Measurements from ENCODE around the gene FRAT1.

FRAT1 gene

DNA sequence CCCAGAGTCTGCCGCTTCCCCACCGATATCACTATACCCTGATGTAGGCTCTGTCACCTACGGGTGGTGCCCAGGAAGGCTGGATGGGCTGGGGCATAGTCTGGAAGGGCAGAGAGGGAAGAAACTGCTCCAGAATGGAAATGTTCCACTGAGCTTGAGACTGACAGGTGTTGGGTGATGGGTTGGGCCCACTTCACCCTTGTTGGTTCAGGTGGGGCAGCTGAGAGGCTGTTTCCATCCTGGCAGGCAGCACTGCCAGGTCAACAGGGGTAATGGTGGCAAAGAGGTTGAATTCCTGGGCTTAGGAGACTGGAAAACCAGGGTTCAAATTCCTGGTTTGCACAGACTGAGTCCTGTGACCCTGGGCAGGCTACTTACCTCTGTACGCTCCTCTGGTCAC lies 44.0 kb downstream of the FRAT1 start:
- Histone ChIP-seq H3K9me2 (replicated peaks; ENCODE audit: control insufficient read depth, low read length) (no peaks in the 10 kb centered on the region), H4K20me1 (ENCODE audit: control insufficient read depth, insufficient read depth, low read depth, low read length) (0 out of 2 replicates have a peak, but pooled peaks cover 5% of the 10 kb centered on the region), H3K27me3 (ENCODE audit: control insufficient read depth, low read length) (no peaks in the 10 kb centered on the region), H3K79me2 (ENCODE audit: control insufficient read depth, low read length) (no peaks in the 10 kb centered on the region), H3K4me3 (ENCODE audit: low read length) (no peak overlapping the region), H3K4me2 (ENCODE audit: low read length) (no peak overlapping the region), H3F3A (ENCODE audit: control insufficient read depth, insufficient read depth) (peaks cover 8% of the 10 kb centered on the region), H3K9me3 (ENCODE audit: control insufficient read depth, insufficient read depth, low read length) (no peaks in the 10 kb centered on the region), H3K4me1 (ENCODE audit: control insufficient read depth, low read length) (peaks cover 26% of the 10 kb centered on the region), H3K36me3 (ENCODE audit: control insufficient read depth, low read length) (peaks cover 79% of the 10 kb centered on the region), H3K27ac (ENCODE audit: low read depth, low read length) (no peak overlapping the region)
- TF ChIP-seq EZH2phosphoT487 (IDR thresholded peaks at IDR 0.05; ENCODE audit: borderline replicate concordance, low read length): no peak
- TF ChIP-seq, protein P1, sequence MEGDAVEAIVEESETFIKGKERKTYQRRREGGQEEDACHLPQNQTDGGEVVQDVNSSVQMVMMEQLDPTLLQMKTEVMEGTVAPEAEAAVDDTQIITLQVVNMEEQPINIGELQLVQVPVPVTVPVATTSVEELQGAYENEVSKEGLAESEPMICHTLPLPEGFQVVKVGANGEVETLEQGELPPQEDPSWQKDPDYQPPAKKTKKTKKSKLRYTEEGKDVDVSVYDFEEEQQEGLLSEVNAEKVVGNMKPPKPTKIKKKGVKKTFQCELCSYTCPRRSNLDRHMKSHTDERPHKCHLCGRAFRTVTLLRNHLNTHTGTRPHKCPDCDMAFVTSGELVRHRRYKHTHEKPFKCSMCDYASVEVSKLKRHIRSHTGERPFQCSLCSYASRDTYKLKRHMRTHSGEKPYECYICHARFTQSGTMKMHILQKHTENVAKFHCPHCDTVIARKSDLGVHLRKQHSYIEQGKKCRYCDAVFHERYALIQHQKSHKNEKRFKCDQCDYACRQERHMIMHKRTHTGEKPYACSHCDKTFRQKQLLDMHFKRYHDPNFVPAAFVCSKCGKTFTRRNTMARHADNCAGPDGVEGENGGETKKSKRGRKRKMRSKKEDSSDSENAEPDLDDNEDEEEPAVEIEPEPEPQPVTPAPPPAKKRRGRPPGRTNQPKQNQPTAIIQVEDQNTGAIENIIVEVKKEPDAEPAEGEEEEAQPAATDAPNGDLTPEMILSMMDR (IDR thresholded peaks at IDR 0.05; ENCODE audit: low read depth, low read length, poor library complexity, severe bottlenecking): no peak

DNA sequence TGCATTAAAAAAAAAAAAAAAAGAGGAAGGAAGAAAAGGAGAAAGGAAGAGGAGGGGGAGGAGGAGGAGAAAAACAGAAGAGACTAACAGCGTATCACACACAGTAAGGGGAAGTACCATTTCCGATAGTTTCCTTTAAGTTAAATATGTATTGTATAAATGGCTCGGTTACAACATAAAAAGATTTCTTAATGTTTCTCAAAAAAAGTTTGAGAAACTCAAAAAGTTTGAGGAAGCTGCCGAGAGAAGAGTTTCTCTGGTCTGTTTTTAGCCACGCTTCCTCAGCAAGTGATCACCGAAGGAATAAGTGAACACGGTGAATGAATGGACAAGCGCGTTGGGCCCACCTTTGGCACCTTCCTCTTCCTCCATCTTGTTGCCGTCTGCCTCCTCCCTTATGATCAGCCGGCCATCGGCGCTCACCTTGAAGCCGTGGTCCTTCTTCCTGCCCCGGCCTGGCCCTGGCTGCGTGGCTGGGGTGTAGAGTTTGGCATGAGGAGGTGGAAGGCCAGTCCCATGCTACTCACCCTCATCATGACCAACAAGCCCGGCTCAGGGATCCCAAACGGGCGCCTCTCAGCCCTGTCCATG lies 46.8 kb downstream of the FRAT1 start:
- H3K27ac ChIP-seq (ENCODE audit: low read depth, low read length): peak overlapping the region; percentile 89
- TF ChIP-seq, protein P1 (IDR thresholded peaks at IDR 0.05; ENCODE audit: low read depth, low read length, poor library complexity, severe bottlenecking): no peak
- no peak for TF ChIP-seq EZH2phosphoT487 (IDR thresholded peaks at IDR 0.05; ENCODE audit: borderline replicate concordance, low read length)
- peak overlapping the region; percentile 74 for H3K4me2 ChIP-seq (ENCODE audit: low read length)
- H3K9me3 ChIP-seq (ENCODE audit: control insufficient read depth, insufficient read depth, low read length): no peaks in the 10 kb centered on the region
- no peaks in the 10 kb centered on the region for H3K27me3 ChIP-seq (ENCODE audit: control insufficient read depth, low read length)
- H3K4me1 ChIP-seq (ENCODE audit: control insufficient read depth, low read length): peaks cover 26% of the 10 kb centered on the region
- H4K20me1 ChIP-seq (ENCODE audit: control insufficient read depth, insufficient read depth, low read depth, low read length): 0 out of 2 replicates have a peak, but pooled peaks cover 5% of the 10 kb centered on the region
- H3K4me3 ChIP-seq (ENCODE audit: low read length): peak overlapping the region; percentile 61
- no peaks in the 10 kb centered on the region for H3K9me2 ChIP-seq (replicated peaks; ENCODE audit: control insufficient read depth, low read length)
- peaks cover 8% of the 10 kb centered on the region for H3F3A ChIP-seq (ENCODE audit: control insufficient read depth, insufficient read depth)
- H3K79me2 ChIP-seq (ENCODE audit: control insufficient read depth, low read length): no peaks in the 10 kb centered on the region
- peaks cover 80% of the 10 kb centered on the region for H3K36me3 ChIP-seq (ENCODE audit: control insufficient read depth, low read length)

DNA sequence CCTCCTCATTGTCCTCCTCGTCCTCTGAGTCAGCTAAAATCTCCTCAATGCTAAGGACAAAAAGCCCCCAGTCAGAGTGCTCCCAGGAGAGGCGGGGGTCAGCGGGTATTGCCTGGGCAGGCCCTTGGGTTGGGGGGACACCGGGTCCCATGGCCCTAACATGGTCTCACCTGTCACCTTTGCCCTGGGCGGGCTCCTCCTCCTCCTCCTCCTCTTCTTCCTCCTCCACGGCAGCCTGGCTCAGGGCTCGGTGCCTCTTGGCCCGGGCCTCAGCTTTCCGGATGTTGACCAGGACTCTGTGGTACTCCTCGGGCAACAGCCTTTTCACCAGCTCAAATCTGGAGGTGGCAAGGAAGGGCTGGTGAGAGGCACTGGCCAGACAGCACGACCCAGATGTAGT lies 47.5 kb downstream of the FRAT1 start:
- Histone ChIP-seq H3K27ac (ENCODE audit: low read depth, low read length) (peak overlapping the region; percentile 89), H3F3A (ENCODE audit: control insufficient read depth, insufficient read depth) (peaks cover 8% of the 10 kb centered on the region), H4K20me1 (ENCODE audit: control insufficient read depth, insufficient read depth, low read depth, low read length) (0 out of 2 replicates have a peak, but pooled peaks cover 5% of the 10 kb centered on the region), H3K79me2 (ENCODE audit: control insufficient read depth, low read length) (no peaks in the 10 kb centered on the region), H3K4me1 (ENCODE audit: control insufficient read depth, low read length) (peaks cover 26% of the 10 kb centered on the region), H3K9me2 (replicated peaks; ENCODE audit: control insufficient read depth, low read length) (no peaks in the 10 kb centered on the region), H3K27me3 (ENCODE audit: control insufficient read depth, low read length) (no peaks in the 10 kb centered on the region), H3K36me3 (ENCODE audit: control insufficient read depth, low read length) (peaks cover 80% of the 10 kb centered on the region), H3K4me3 (ENCODE audit: low read length) (peak overlapping the region; percentile 61), H3K4me2 (ENCODE audit: low read length) (peak overlapping the region; percentile 74), H3K9me3 (ENCODE audit: control insufficient read depth, insufficient read depth, low read length) (no peaks in the 10 kb centered on the region)
- TF ChIP-seq, protein P1 (IDR thresholded peaks at IDR 0.05; ENCODE audit: low read depth, low read length, poor library complexity, severe bottlenecking): no peak
- no peak for TF ChIP-seq EZH2phosphoT487 (IDR thresholded peaks at IDR 0.05; ENCODE audit: borderline replicate concordance, low read length)
